Immature natural killer cell (primary cell): ENCODE measurements around the gene CDH11. TPM values are rescaled to one million over a fixed set of nuclear protein-coding genes. Genes with fewer than 3 reads are reported as not detected.

Experiments
- DNase-seq, 3 donors: peaks; one replicate each; pipeline ENCODE4 v3.0.0; 2022; ENCODE audit warnings: mixed read lengths in 1 of 3
- H3K27ac Mint-ChIP-seq, 6 donors: one replicate each; pipeline ENCODE4 v1.8.0; 2020; ENCODE audit warnings: mixed read lengths in 6 of 6, mild to moderate bottlenecking in 5 of 6, inconsistent platforms in 4 of 6, moderate library complexity in 3 of 6
- H3K27me3 Mint-ChIP-seq, 3 donors: one replicate each; pipeline ENCODE4 v1.8.0; 2020 to 2021; ENCODE audit warnings: low read depth in 3 of 3, mild to moderate bottlenecking in 3 of 3, mixed read lengths in 3 of 3, moderate library complexity in 3 of 3, inconsistent platforms in 1 of 3
- H3K36me3 Mint-ChIP-seq, 3 donors: one replicate each; pipeline ENCODE4 v1.8.0; 2020; ENCODE audit warnings: mixed read lengths in 3 of 3, inconsistent platforms in 2 of 3, mild to moderate bottlenecking in 2 of 3
- H3K4me1 Mint-ChIP-seq, 2 donors: one replicate each; pipeline ENCODE4 v1.8.0; 2020; ENCODE audit warnings: inconsistent platforms in 2 of 2, mild to moderate bottlenecking in 2 of 2, mixed read lengths in 2 of 2, moderate library complexity in 1 of 2
- H3K4me3 Mint-ChIP-seq, 5 donors: one replicate each; pipeline ENCODE4 v1.8.0; 2020; ENCODE audit warnings: mild to moderate bottlenecking in 5 of 5, mixed read lengths in 5 of 5, inconsistent platforms in 3 of 5, moderate library complexity in 3 of 5
- H3K9me3 Mint-ChIP-seq, 6 donors: one replicate each; pipeline ENCODE4 v1.8.0; 2020; ENCODE audit warnings: mild to moderate bottlenecking in 6 of 6, mixed read lengths in 6 of 6, inconsistent platforms in 4 of 6, moderate library complexity in 3 of 6
- polyA plus RNA-seq, 3 donors: library from polyadenylated mRNA; unstranded; fragments of 300-500 nt; fragmentation: Illumina TruSeq; gene quantifications; one replicate each; pipeline ENCODE4 v1.2.3, GENCODE V29; 2021

Gene CDH11, protein sequence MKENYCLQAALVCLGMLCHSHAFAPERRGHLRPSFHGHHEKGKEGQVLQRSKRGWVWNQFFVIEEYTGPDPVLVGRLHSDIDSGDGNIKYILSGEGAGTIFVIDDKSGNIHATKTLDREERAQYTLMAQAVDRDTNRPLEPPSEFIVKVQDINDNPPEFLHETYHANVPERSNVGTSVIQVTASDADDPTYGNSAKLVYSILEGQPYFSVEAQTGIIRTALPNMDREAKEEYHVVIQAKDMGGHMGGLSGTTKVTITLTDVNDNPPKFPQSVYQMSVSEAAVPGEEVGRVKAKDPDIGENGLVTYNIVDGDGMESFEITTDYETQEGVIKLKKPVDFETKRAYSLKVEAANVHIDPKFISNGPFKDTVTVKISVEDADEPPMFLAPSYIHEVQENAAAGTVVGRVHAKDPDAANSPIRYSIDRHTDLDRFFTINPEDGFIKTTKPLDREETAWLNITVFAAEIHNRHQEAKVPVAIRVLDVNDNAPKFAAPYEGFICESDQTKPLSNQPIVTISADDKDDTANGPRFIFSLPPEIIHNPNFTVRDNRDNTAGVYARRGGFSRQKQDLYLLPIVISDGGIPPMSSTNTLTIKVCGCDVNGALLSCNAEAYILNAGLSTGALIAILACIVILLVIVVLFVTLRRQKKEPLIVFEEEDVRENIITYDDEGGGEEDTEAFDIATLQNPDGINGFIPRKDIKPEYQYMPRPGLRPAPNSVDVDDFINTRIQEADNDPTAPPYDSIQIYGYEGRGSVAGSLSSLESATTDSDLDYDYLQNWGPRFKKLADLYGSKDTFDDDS
- not detected for polyA plus RNA-seq

DNA sequence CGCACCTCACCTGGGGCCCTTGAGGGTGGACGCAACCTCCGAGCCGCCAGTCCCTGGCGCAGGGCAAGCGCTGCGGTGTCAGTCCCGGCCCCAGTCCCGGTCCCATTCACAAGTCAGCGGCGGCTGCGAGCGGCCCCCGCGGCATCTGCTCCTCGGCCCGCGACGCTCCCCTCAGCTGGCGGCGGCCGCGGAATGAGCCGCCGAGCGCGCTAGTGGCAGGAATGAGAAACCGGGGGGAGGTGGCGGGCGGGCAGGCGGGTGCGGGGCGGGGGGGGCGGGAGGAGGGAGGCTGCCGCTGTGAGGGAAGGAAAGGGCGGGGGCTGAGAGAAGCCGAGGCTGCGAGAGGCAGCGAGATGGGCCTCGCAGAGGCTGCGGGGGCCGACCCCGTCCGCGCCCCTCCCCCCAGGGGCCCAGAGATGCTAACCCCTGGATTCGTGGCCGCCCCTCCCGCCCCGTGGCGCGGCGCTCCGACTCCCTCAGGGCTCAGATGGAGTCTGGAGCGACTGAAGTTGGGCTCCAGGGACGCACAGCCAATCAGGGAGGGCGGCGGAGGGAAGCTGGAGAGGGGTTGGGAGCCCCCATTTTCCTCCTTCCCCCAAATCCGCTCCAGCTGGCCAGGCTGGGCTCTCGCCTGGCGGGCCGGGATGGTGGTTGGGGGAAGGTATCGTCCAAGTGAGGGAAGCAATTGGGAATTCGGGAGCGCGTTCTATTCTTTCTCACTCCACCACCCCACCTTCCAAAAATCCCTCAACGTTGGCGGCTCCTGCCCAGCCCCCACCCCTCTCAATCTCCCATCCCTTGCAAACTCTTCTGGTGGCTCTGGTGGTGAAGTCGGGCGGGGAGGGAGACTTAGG, at the start of gene CDH11:
CDH11 (minus strand) TSS at position 194 of the 854 bp plus-strand sequence. CDS start 117,194 bp downstream, outside the sequence.
- H3K36me3 Mint-ChIP-seq = peaks cover 0 to 5% (median 0%) of the 10 kb centered on the region in 3 donors
- no peaks in the 10 kb centered on the region for H3K4me1 Mint-ChIP-seq
- H3K9me3 Mint-ChIP-seq = peaks cover 0 to 19% (median 2%) of the 10 kb centered on the region in 6 donors
- no peak within 1 kb of the TSS for H3K27ac Mint-ChIP-seq
- no peak for DNase-seq
- H3K27me3 Mint-ChIP-seq = peaks cover 11 to 20% (median 14%) of the 10 kb centered on the region in 3 donors
- no peak within 1 kb of the TSS for H3K4me3 Mint-ChIP-seq

DNA sequence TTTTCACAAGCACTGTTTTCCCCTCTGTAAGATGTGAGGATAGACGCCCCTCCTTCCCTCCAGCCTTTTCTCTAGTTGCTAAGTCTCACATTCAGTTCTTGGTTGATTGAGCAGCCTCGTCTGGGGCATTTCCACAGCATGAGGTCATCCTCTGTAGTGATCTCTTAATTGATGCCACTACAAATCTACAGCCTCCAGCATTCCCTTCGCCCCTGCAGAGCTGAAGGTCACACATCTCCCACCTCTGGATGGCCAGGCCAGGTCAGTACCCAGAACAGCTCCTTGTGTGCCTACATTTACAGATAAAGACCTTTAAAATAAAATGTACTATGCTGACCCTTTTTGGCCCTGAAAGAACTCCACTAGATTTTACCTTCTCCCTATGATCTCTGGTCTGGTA, 32.5 kb upstream of the CDH11 start:
- peaks cover 0 to 10% (median 2%) of the 10 kb centered on the region in 6 donors for H3K9me3 Mint-ChIP-seq

DNA sequence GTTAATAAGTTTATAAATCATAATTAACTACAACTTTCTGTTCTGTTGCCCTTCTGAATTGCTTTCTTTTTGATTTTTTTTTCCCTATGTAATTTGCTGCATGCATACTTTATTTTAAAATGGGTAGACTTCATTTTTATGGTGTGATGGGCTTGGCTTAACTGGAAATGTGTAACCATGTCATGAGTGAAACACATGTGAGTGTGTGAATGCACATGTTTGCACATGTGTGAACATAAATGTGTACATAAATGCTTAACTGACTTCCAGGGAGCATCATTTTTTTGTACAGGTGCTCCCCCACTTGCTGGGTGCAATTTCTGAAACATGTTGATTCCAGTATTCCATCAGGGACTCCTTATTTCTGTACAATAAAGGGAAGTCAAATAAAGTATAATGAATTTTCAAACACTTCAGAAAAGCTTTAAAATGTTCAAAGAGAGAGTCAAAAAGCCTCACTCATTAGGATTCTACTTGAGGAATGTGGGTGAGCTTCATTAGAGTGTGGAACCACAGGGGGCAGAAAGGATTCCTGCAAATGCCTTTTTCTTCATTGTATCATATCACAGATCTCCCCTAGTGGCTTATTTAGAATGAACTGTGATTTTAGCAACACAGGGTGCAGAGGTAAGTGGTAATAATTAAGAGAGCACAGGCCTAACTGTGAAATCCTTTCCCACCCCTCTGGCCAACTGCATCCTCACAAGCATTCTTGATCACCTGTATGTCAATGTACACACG, 31.7 kb upstream of the CDH11 start:
- no peak for DNase-seq
- Mint-ChIP-seq H3K36me3 (no peaks in the 10 kb centered on the region), H3K4me1 (no peaks in the 10 kb centered on the region), H3K27me3 (peaks cover 0 to 2% (median 0%) of the 10 kb centered on the region in 3 donors), H3K4me3 (no peak overlapping the region), H3K9me3 (peaks cover 0 to 10% (median 3%) of the 10 kb centered on the region in 6 donors), H3K27ac (no peak overlapping the region)

More for the DNA sequence above, 32.5 kb upstream of the CDH11 start:
- peak overlapping the region in 1 of 6 donors; percentile 28 for H3K27ac Mint-ChIP-seq
- no peaks in the 10 kb centered on the region for H3K27me3 Mint-ChIP-seq
- H3K36me3 Mint-ChIP-seq = no peaks in the 10 kb centered on the region
- DNase-seq = no peak
- no peak overlapping the region for H3K4me3 Mint-ChIP-seq
- no peaks in the 10 kb centered on the region for H3K4me1 Mint-ChIP-seq

DNA sequence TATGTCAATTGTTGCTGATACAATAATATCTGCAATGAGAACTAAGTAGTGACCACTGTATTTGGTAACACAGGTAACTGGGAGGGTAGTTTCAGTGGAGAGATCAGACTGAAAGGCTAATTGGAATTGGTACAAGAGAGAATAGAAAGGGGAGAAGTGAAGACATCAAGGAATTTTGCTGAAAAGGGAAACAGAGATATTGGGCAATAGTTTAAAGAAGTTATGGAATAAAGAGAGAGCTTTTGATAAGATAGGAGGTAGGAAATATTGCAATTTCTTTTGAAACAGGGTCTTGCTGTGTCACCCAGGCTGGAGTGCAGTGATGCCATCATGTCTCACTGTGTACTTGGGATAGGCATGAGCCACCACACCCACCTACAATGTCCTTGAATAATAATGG, 26.9 kb upstream of the CDH11 start:
- H3K4me3 Mint-ChIP-seq = no peak overlapping the region
- H3K27ac Mint-ChIP-seq = no peak overlapping the region
- no peaks in the 10 kb centered on the region for H3K36me3 Mint-ChIP-seq
- H3K27me3 Mint-ChIP-seq = peaks cover 0 to 4% (median 2%) of the 10 kb centered on the region in 3 donors
- peaks cover 0 to 9% (median 2%) of the 10 kb centered on the region in 6 donors for H3K9me3 Mint-ChIP-seq
- no peaks in the 10 kb centered on the region for H3K4me1 Mint-ChIP-seq
- DNase-seq = no peak

DNA sequence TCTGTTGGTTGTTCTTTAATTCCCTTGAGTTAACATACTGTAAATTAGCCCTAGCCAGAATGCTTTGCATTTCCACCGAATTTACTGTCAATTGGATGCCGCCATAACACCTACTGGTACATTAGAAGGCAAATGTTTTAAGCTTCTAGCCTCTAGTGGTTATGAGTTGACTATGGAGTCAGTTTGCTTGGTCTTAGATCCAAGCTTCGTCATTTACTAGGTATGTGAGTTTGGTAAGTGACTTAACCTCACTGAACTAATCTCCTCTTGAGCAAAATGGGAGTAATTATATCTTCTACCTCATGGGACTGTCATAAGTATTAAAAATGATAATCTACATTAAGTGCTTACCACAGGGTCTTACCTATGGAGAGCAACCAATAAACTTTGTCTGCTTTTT, 20.4 kb upstream of the CDH11 start:
- Mint-ChIP-seq H3K27ac (no peak overlapping the region), H3K4me1 (no peaks in the 10 kb centered on the region), H3K36me3 (no peaks in the 10 kb centered on the region), H3K4me3 (no peak overlapping the region), H3K9me3 (peaks cover 0 to 14% (median 4%) of the 10 kb centered on the region in 6 donors), H3K27me3 (no peaks in the 10 kb centered on the region)
- DNase-seq = no peak

DNA sequence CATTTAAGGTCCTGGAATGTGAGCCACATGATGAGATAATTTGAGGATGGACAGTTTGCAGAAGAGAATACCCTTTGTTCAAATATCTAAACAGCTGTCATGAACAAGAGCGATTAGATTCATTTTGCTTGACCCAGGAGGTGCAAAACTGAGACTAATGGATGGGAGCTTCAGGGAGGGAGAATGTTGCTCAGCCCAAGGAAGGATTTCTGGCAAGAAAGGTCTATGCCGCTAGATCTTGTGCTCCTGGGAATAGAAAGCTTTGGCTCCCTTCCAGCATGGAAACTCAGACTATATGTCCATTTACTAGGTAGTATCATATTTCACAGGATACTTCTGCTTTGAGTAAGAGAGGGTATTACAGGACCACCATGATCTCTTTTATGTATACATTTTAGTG, 14.8 kb upstream of the CDH11 start:
- no peaks in the 10 kb centered on the region for H3K4me1 Mint-ChIP-seq
- DNase-seq = no peak
- no peaks in the 10 kb centered on the region for H3K27me3 Mint-ChIP-seq
- H3K9me3 Mint-ChIP-seq = peaks cover 0 to 12% (median 2%) of the 10 kb centered on the region in 6 donors
- no peak overlapping the region for H3K27ac Mint-ChIP-seq
- H3K4me3 Mint-ChIP-seq = no peak overlapping the region
- H3K36me3 Mint-ChIP-seq = no peaks in the 10 kb centered on the region

DNA sequence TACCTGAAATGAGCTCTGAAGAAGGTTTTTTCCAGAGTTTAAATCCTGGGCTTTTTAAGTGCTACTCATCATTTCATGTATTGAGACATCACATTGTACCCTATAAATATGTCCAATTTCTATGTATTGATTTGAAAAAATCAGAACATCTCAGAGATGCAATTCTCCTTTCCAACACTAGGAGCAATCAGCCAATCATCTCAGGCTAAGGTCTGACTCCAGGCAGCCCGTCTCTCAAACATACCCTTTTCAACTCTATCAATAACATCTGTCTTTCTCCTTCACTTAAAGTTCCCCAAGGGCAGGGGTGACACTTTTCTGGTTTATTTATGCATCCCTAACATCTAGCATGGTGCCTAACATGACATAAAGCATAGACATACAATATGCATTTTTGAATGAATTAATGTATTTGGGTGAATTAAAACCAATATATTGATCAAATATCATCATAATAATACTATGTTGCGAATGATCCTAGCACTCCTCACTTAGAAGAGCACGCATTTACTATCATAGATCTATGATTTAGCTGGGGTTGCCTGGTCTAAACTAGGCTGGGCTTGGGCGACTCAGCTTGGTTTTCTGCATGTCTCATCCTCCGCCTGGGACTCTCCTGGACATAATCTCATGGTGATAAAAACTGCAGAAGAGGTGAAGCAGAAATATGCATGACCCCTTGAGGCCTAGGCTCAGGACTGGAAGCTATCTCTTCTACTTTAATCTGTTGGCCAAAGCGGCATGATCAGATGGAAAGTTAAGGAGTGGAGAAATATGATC, 5.2 kb upstream of the CDH11 start:
- H3K4me3 Mint-ChIP-seq = no peak overlapping the region
- H3K9me3 Mint-ChIP-seq = peaks cover 0 to 17% (median 3%) of the 10 kb centered on the region in 6 donors
- DNase-seq = no peak

DNA sequence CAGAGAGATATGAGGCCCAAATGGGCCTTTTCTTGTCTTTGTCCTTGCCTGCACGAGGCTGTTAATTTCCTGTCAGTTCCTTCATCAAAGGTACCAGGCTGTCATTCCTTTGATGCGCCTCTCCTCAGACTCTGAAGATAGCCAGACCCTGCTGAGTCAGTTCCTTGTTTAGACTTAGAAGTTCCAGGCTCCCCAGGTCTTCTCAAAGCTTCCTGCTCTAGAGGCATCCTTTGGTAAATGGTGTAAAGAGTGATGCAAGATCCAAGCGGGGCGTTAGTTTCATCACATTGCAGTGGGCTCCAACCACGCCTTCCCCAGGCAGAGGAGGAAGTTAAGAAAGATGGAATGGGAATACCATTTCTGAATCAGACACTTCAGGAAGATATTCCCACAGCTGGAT, 4.0 kb upstream of the CDH11 start:
- Mint-ChIP-seq H3K9me3 (peaks cover 0 to 17% (median 2%) of the 10 kb centered on the region in 6 donors), H3K36me3 (no peaks in the 10 kb centered on the region), H3K4me1 (no peaks in the 10 kb centered on the region), H3K4me3 (no peak overlapping the region), H3K27me3 (peaks cover 7 to 12% (median 9%) of the 10 kb centered on the region in 3 donors), H3K27ac (no peak overlapping the region)
- DNase-seq = no peak

More for the DNA sequence above, 5.2 kb upstream of the CDH11 start:
- Mint-ChIP-seq H3K4me1 (no peaks in the 10 kb centered on the region), H3K27me3 (peaks cover 7 to 9% (median 9%) of the 10 kb centered on the region in 3 donors), H3K36me3 (no peaks in the 10 kb centered on the region), H3K27ac (no peak overlapping the region)

DNA sequence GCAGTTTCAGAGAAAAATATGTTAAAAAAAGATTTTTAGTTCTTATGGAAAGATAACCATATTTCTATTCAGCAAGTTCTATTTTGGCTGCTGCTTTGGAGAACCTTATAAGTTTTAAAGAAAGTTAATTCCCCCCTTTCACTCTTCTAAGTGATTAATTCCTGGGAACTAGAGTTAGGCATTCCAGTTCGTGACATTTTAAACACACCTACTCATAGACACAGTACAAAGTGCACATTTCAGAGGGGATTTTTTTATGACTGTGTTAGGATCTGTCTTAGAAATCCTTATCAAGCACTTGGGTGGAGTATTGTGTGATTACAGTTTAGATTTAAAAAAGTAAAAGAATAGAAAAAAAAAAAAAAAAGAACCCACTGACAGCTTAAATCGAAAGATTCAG, 3.5 kb upstream of the CDH11 start:
- peaks cover 0 to 1% (median 0%) of the 10 kb centered on the region in 3 donors for H3K36me3 Mint-ChIP-seq
- peaks cover 0 to 19% (median 2%) of the 10 kb centered on the region in 6 donors for H3K9me3 Mint-ChIP-seq
- H3K4me3 Mint-ChIP-seq = no peak overlapping the region
- H3K27me3 Mint-ChIP-seq = peaks cover 9 to 14% (median 10%) of the 10 kb centered on the region in 3 donors
- no peak overlapping the region for H3K27ac Mint-ChIP-seq
- no peaks in the 10 kb centered on the region for H3K4me1 Mint-ChIP-seq
- DNase-seq = no peak

DNA sequence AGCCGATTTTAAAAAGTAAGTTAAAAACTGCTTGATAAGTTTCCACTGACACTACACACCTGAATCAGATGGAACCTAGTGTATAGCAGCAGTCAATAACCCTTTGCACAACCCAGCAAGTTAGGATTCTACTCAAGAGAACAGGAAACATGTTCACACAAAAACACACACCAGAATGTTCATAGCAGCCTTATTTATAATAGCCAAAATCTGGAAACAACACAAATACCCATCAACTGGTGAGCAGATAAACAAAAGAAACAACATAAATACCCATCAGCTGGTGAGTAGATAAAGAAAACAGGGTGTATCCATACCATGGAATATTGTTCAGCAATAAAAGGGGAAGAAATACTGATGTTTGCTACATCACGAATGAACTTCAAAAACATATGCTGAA, 2.7 kb upstream of the CDH11 start:
- H3K27ac Mint-ChIP-seq = no peak overlapping the region
- H3K4me3 Mint-ChIP-seq = no peak overlapping the region
- no peak for DNase-seq
- H3K36me3 Mint-ChIP-seq = peaks cover 0 to 5% (median 0%) of the 10 kb centered on the region in 3 donors
- H3K27me3 Mint-ChIP-seq = peaks cover 9 to 18% (median 12%) of the 10 kb centered on the region in 3 donors
- peaks cover 0 to 22% (median 1%) of the 10 kb centered on the region in 6 donors for H3K9me3 Mint-ChIP-seq
- no peaks in the 10 kb centered on the region for H3K4me1 Mint-ChIP-seq

DNA sequence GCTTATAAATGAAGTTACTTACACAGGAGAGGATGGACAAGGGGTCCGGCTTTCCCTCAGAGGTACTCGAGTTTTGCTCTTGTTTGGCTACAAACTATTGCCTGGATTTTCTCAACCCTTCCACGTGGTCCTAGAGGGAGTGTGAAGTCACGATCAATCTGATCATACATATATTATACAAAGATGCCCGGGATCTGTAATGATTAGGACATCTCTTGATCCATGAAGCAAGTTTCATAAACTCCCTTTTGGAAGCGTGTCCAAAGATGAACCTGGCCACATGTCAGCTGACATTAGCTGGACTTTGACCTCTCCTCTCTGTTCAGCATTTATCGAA, 2.3 kb upstream of the CDH11 start:
- no peaks in the 10 kb centered on the region for H3K4me1 Mint-ChIP-seq
- peaks cover 9 to 18% (median 12%) of the 10 kb centered on the region in 3 donors for H3K27me3 Mint-ChIP-seq
- no peak for DNase-seq
- H3K9me3 Mint-ChIP-seq = peaks cover 0 to 22% (median 1%) of the 10 kb centered on the region in 6 donors
- H3K36me3 Mint-ChIP-seq = peaks cover 0 to 5% (median 0%) of the 10 kb centered on the region in 3 donors
- H3K27ac Mint-ChIP-seq = no peak overlapping the region
- H3K4me3 Mint-ChIP-seq = no peak overlapping the region
